HTERT RPE-1 (cell line): ENCODE data around the gene PAFAH2.

ENCODE experiments used
- in situ Hi-C: fragments of 300-500 bp; cut with MboI; formaldehyde crosslinking; loops from 4 replicates; pipeline ENCODE4 v1.14.3; 2020; ENCODE audit warnings: low sequenced_read_pairs

PAFAH2 gene

DNA sequence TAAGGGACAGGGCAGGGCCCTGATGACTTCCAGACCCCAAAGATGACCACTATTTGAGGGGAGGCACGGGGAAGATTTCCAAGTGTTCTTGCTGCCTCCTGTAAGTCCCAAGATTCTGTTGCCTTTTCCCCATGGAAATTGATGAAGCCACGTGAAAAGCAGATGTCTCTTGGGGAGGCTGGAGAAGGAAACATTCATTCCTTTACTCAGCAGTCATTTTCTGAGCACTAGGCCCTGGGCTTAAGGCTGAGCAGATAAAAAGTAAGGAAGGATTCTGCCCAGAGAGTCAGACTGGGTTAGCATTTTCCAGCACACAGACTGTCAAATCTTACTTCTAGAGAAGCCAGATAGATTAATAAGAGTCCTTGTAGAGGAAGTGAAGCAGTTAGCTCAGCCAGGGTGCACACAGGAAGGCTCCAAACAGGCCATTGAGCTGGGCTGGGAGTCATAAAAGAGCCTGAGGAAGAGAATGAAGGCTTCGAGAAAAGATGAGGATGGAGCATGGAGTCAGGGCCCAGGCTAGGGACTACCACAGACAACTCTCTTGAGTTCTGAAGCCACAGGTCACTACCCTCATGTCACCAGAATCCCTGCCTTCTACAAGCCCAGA, 33.9 kb upstream of the PAFAH2 start:
- in situ Hi-C loops = no loop called here

DNA sequence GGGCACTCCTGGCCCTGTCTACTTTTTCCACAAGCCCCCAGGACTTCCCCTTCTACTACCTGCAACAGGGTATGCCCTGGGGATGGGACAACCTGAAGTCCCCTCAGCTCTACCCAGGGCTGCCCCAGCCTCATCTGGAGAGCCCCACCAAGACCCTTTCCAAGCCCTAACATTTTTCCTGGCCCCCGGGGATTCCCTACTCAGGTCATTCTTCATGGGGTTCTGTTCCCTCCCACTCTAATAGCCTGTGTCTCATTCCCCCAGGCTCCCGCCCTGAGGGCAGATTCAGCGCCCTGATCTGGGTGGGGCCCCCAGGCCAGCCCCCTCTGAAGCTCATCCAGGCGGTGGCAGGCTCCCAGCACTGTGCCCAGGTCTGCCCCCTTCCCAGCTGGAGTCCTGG, 33.3 kb upstream of the PAFAH2 start:
- in situ Hi-C loops = no loop called here

DNA sequence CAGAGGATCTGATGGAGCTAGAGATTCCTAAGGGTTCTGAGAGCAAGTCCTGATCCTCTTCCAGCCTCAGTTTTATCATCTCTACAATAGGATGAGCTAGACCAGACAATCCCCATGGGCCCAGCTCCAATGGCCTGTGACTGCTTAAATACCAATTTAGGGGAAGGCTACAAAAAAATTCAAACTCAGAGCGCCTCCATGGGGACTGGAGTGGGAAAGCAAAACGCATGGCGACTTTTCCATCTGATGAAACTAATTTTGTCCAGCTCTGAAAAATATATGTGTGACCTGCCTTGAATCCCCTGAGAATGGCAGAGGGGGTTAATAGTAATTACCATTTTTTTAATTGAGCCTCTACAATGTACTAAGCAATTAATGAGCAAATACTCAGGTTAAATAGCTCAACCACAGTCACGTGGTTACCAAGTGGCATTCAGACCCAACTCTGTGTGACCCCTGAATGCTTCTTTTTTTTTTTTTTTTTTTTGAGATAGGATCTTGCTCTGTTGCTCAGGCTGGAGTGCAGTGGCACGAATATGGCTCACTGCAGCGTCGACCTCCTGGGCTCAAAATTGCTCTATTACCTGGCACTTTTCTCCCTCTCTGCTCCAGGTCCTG, 32.1 kb upstream of the PAFAH2 start:
- in situ Hi-C loops = no loop called here

DNA sequence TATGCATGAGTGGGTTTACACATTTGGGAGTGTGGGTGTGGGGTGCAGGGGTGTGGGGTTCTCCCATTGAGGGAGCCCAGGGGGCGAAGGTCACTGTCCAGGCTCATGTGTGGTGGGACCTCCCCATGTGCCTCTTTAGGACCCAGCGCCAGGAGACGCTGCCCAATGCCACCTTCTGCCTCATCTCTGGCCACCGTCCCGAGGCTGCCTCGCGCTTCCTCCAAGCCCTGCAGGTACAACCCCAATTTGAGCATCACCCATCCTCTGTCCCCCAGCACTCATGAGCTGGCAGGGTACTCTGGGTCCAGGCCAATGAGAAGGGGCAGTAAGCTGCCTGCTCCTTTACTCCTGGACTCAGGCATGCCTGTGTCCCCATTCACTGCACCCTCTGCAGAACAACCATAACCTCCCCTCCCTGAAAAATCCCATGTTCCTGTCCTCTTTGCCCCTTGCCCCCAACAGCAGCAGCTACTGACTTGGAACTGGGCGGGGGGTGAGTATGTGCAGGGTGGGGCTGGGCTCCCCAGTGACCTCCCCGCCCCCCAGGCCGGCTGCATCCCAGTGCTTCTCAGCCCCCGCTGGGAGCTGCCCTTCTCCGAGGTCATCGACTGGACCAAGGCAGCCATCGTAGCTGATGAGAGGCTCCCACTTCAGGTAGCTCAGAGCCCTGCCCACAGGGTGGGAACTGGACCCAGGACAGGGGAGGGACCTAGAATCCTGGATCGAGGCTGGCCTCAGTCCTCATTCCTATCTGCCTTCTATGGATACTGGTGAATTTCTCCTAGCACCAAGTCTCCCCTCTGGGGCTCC, 31.4 kb upstream of the PAFAH2 start:
- in situ Hi-C loops = no loop called here

DNA sequence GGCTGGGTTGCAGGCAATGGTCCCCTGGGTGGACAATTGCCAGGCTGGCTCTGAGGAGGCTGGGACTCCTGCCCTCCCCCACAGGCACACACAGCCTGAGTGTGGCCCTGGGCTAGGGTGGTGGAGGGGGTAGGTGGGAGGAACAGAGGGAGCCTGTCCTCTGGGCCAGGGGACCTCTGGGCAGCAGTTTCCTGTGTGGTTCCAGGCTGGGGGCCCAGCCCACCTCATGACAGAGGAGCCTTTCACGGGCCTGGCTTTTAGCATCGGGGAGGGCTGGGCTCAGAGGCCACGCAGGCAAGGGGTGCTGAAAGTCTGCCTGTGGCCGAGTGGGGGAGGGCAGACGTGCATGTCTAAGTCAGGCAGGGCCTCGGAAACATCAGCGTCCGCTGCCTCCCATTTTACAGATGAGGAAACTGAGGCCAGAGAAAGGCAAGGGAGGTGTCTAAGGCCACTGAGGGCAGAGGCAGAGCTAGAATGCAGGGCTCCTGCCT, 30.7 kb upstream of the PAFAH2 start:
- in situ Hi-C loops = no loop called here

DNA sequence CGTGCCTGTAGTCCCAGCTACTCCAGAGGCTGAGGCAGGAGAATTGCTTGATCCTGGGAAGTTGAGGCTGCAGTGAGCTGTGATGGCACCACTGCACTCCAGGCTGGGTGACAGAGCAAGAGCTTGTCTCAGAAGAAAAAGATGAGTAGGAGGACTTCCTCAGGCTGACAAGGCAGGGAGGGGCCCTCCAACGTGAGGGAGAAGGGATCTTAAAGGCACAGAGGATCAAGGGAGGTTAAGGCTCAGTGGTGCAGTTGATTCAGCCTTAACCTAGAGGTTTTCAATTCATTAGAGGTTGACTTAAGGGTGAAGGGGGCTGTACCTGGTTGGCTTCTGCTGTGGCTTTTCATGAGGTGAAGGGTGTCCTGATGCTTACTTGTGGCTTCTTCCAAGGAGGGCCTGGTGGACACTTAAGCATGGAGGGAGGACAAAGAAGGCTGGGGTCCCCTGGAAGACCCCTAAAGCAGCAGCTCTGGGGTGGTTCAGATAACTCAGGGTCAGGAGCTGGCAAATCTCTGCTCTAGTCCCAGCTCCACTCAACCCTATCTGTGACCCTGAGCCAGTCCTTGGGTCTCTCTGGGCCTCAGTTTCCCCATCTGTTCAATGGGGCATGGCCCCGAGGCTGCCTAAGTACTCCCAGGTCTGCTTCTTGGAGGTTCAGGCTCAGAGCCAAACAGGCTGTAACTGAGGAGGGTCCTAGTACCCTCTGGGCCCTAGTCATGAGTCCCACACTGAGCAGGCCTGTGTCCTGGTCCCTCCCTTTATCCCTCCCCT, 30.0 kb upstream of the PAFAH2 start:
- in situ Hi-C loops = no loop called here

DNA sequence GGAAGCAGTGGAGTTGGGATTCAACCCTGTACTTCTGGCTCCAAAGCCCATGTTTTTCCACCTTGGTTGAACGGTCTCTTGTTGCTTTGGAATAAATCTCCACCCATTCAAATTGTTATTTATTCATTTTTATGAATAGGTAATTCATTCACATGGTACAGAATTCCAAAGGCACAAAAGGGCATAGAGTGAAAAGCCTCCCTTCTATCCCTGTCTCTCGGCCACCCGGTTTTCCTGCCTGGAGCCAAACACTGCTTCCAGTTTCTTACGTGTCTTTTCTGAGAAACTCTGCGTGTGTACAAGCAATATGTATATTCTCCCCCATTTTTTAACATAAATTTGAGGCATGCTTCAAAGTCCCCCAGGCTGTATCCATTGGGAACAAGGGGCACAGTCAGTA, 27.7 kb upstream of the PAFAH2 start:
- in situ Hi-C loops = no loop called here

DNA sequence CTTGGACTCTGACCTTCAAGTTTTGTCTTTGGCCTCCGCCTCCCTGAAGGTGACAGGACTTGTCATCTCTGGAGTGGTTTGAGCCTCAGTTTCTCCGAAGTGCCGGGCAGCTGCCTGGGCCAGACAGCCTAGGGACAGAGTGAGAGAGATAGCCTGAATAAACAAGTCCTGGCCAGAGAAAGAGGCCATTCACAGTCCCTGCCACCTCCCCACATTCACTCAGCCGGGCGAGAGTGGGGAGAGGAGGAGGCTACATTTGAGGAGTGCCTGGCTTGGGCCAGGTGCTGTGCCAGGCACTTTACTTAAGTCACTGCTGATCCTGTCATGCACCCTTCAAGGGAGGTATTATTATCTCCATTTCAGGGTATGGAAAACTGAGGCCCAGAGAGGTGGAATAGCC, 27.2 kb upstream of the PAFAH2 start:
- in situ Hi-C loops = no loop called here

DNA sequence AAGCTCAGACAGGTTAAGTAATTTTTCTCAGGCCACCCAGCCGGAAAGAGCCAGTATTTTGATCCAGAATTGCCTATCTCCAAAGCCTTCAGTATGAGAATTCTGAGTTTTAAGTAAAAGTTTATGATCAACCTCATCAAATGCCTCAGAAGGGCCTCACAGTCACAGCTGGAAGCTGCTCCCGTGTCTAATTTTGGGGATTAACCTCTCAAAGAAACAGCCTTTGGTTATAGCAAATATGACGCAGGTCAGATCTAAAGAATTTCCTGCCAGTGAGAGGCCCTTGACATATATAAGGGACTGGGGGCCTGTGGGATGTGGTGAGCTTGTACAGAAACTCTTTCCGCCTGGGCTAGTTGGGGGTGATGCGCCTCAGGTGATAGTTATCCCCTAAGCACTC, 26.0 kb upstream of the PAFAH2 start:
- in situ Hi-C loops = no loop called here

DNA sequence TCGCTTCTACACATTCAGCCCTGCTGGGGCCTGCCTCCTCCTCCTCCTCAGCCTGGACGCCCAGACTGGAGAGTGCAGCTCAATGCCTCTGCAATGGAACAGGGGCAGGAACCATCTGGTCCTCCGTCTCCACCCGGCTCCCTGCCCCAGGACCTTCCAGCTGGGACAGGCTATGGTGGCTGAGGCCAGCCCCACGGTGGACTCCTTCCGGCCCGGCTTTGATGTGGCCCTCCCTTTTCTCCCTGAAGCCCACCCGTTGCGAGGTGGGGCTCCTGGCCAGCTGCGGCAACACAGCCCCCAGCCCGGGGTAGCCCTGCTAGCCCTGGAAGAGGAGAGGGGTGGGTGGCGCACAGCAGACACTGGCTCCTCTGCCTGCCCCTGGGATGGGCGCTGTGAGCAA, 25.1 kb upstream of the PAFAH2 start:
- in situ Hi-C loops = no loop called here

DNA sequence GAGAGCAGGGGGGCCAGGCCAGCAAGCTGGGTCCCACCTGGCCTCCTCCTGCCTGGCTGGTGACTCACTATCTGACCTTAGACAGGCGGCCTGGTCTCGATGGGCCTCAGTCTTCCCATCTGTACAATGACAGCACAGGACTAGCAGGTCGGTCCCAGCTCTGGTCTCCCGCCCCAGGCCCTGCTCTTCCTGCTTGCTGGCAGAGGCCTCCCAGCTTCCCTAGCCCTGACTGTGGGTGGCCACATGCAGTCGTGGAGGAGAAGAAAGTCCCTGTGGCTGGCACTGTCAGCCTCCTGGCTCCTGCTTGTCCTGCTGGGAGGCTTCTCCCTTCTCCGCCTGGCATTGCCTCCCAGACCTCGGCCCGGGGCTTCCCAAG, 24.5 kb upstream of the PAFAH2 start:
- in situ Hi-C loops = no loop called here

DNA sequence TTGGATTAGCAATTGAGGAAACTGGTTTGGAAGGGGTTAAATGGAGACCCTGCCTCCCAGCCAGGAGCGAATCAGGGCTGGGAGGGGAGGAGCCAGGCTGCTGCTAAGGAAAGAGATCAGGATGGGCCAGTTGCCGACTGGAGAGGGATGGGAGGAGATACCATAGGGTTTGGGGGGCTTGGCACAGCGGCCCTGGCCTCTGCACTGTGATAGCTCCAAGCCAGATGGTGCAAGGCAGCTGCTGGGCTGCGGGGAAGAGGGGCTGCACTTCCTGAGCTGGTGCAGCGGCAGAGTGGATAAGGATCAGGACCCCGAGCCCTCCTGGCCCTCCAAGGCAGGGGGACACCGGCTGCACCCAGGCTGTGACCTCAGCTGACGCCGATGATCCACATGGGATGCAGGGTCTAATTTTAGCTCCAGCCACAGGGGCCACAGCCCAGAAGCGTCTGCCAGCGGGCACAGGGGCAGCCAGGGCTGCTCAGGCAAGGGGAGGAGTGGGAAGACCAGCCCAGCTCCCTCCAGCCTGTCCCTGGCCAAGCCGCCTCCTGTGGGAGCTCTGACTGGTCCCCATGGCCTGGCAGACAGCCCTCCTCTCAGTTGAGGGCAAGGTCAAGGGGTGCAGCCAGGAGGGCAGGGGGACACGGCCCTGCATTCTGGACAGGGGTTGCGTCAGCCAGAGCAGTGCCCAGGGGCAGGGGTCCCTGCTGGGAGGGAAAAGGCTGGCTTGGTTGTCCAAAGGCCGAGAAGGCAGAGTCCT, 24.0 kb upstream of the PAFAH2 start, which contains the start of gene EXTL1:
EXTL1 (plus strand) TSS at position 129 of the 757 bp plus-strand sequence. CDS start 872 bp downstream, outside the sequence.
- in situ Hi-C loops = no loop called here

DNA sequence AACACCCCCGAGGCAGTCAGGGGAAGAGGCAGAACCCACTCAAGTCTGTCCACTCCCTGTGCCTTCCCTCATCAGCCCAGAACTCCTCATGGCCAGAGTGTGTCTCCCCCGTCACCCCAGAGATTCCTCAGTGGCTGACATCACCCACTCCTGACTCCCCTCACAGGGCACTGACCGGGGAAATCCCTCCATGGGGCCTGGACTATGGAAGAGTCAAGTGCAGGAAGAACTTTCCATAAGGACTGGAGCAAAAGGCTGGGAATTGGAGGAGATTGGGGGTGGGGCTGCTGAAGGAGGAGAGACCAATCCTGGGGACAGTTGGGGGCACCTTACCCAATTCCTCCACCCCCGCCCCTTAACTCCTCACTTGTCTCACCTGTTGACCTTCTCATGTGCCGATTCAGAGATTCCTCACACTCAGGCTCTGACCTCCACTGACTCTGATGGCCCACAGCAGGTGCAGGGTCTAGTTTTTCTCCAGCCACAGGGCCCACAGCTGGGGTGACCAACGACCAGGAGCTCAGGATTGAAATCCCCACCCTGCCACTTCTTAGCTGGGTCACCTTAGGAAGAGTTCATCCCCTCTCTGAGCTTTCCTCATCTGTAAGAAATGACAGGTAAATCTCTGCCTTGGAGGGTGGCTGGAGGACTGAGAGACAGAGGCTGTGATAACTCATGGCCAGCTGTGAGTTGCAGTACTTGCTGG, 23.2 kb upstream of the PAFAH2 start:
- in situ Hi-C loops = no loop called here

DNA sequence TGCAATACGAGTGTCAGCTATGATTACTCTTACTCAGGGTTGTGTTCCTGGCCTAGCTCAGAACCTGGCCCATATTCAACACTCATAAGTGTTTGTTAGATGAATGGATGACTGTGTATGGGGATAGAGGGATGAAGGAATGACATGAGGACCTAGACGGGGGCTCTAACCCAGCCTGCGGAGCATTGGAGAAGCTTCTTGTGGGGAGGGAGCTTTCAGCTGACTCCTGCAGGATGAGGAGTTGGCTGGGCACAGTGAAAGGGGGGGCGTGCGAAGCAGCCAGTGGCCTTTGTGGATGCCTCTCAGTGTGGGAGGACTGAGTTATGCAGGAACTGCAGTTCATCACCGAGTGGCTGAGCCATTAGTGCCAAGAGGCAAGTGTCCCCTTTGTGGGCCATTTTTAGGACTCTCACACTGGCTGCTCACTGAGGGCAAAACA, 22.5 kb upstream of the PAFAH2 start:
- in situ Hi-C loops = no loop called here

DNA sequence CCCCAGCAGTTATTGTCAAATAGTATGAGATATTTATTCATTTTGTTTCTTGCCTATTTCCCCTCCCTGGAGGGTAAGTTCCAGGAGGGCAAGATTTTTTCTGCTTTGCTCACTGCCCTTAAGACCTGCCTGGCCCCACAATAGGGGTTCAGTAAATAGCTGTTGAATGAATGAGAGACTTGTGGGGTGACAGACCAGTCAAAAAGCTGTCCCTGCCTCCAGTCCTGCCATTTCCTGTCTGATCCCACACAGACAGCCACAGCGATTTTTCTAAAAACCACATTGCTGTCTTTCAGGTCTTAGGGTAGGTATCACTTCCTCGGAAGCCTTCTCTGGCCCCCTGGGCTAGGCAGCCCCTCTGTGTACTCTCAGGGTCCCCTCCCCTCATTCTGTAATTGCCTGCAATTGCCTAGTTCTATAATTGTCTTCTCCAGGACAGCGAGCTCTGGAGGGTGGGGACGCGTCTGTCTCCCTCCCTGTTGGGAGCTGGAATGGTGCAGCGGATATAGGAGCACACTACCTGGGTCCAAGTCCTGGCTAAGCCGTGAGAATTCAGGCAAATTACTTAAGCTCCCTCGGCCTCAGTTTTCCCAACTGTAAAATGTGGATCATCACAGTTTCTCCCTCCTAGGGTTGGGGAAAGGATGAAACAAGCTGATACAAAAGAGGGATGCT, 21.9 kb upstream of the PAFAH2 start:
- in situ Hi-C loops = no loop called here

DNA sequence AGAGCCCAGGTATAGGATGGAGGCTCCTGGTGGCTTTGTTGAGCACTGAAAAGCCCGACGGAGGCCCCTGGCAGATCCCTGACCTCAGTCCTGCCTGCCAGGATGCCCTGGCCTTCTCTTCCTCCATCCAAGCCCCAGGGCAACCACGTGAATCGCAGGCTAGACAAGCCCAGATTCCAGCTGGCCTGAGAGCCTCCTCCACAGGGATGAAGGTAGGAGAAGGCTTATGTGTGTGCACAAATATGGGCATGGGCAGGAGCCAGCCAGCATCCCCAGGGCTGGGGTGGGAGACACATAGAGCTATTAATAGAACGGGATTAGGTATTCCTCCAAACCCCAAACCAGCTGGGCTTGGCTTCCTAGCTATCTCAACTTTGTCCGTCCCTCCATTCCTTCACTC, 19.7 kb upstream of the PAFAH2 start:
- in situ Hi-C loops = no loop called here

DNA sequence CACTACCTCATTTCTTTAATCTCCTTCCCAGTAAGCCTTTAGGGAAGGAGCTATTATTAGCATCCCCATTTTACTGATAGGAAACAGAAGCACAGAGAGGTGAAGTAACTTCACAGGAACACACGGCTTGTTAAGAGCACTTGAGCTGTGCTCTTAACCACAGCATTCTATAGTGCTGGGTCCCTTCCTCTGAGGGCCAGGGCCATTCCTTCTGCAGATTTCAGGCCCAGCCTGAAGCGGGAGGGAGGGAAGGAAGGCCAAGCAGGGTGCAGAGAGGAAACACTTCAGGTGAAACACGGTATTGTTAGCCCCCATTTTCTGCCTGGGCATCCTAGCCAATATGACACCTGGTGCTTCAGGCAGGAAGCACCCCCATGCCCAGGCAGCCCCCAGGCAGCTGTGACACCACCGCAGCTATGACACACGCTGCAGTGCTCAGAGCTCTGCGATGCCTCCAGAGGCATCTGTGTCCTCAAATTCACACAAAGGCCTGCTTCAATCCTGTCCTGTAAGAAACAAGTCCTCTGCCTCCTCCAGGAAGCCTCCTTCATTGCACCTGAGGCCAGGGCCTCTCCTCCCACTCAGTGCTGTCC, 19.2 kb upstream of the PAFAH2 start:
- in situ Hi-C loops = no loop called here

DNA sequence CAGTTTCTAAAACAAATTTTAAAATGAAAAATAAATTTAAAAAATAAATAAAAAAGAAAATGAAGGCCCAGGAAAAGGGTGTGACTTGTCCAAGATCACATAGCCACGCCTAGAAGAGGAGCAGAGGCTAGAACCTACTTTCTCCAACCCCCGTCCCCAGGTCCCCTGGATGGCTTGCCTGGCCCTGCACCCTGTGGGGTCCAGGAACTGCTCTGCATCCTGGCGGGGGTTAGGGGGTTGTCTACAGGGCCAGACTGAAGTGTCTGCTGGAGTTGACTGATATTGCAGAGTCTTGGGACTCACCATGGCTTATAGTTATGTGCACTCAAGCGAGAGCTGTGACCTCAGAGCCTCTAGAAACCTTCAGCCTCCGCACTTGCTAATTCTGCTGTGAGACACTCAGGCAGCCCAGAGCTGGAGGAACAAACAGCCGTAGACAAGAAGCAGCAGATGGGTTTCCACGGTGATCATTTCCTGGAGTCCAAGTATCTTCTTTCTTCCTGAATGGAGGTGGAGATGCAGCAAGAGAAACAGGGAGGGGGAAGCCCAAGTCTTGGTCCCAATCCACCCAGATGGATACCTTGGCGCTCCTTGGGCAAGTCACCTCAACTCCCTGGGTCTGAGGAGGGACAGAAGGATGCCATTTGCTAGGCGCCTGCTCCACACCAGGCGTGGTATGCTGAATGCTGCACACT, 18.5 kb upstream of the PAFAH2 start:
- in situ Hi-C loops = no loop called here
